Hematopoietic multipotent progenitor cell treated with erythropoietin and hydrocortisone succinate and interleukin-3 and kit ligand, for 4 days (in vitro differentiated cells): ENCODE results near the gene EHBP1.
A peak's percentile ranks its signal among the peaks of the same experiment; 100 is the strongest.
"Not testable (repeated sequence)": the region's sequence is repeated elsewhere in the genome, so short reads cannot be mapped to it uniquely, and the experiment has no call there.

Experiments
- DNase-seq: peaks from one replicate; pipeline ENCODE4 v3.0.0-alpha.2; 2015

Gene EHBP1

DNA sequence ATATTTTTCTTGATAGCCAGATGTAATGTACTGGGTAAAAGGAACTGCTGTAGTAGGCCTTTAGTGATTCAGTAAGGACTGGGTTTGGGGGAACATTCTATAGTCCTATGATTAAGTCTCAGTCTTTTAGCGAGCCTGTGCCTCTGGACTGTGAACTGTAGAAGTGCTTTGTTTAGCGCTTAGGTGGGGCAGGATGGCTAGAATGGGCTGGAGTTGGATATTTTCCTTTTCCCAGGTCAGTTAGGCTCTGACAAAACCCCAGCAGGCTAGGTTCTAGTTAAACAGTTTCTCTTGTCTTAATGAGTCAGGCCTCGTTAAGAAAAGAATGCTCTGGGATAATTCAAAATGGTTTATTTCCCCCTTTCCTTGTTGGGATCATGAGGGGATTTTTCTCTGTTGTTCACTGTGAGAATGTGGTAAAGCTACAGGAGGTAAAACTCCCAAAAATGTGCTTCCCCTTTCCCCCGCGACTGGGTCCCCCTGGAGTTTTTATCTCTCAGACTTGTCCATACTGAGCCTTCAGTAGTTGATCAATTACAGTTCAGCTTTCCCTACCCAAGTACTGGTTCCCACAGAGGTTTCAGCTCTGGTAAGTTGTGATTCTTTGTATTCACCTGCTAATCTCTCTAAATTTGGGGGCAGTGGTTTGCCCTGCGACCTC, 31.5 kb downstream of the EHBP1 start:
- no peak for DNase-seq

DNA sequence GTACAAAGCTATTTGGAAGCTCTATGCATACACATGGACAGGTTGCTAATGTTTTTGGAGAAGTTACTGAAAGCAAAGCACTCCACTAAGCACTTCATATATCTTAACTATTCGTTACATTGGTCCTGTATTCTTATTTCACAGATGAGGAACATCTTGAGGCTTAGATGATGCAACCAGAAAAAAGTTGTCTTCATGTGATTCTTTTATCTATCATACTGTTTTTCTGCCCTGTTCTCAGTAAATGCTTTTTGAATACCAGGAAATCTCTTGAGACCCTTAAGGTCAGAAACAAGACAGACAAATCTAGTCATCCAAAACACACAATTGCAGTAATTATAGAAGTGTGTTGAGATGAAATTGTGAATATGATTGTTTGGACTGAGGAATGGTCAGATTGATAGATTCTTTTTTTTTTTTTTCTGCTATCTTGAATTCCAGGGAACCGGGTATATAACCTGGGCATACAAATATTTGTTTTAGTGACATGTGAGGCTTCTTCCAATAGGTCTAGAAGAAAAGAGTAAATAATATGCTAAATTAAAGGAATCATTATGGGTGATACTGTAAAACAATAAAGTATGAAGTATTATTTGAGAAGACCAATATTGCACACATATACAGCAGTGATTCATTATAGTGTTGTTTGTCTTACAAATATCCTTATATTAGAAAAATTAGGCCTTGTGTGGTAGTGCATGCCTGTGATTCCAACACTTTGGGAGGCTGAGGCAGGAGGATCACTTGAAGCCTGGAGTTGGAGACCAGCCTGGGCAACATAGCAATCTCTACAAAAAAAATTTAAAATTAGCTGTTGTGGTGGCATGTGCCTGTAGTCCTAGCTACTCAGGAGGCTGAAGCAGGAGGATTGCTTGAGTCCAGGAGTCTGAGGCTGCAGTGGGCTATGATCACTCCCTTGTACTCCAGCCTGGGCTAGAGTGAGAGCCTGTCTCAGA, 33.7 kb downstream of the EHBP1 start:
- peak; percentile 35 for DNase-seq

DNA sequence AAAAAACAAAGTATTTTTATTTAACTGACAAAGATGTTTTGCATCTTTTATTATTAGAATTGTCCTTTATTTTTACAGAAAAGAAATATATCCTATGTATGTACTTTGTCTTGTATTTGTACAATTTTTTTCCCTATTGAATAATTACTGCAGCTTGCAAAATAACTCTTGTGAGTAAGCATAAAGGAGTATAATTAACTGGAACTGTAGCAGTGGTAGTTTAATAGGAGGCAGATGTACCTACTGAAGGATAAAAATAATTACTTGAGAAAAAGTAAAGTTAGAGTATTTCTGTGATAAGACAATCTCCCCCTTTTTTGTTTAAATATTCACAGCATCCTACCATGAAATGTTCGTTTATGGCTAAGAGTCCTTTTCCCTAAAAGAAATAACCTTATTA, 34.7 kb downstream of the EHBP1 start:
- no peak for DNase-seq

DNA sequence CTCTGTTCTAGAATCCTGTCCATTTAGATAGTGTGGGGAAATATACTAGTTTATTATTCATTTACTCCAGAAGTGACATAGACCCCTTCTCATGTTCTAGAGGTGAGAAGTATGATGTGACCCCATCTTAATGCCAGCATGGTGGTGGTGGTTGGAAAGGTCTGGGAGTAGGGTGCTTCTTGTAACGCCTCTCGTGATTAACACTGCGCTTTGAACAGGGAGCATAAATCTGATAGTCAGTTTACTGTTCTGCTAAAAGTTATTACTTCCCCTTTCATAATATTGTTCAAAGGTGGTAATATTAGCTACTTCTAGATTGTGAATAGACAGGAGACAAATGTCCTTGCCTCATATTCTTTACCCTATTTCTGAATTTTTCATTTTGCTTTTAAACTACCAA, 35.6 kb downstream of the EHBP1 start:
- DNase-seq, result peak; percentile 20

DNA sequence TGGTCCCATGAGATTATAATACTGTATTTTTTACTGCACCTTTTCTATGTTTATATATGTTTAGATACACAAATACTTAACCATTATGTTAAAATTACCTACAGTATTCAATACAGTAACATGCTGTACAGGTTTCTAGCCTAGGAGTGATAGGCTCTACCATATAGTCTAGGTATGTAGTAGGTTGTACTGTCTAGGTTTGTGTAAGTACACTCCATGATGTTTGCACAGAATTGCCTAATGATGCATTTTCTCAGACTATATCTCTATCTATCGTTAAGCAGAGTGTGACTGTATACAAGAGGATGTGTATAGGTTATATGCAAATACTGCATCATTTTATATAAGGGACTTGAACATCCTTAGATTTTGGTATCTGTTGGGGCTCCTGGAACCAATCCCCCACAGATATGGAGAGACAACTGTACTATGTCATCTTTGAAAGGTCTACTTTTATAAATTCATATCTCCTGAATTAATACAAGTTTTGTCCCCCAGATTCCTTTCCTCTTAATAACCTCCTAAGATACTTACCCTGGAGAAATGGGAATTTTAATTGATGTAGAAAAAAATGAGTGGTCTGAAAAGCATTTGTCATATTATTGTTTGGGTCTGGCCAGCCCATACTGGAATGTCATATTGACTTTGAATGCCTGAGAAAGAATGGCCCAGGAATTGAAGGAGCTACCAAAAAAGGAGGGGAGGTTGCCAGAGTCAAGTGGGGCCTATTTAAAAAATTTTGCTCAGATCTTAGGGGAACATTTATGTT, 36.6 kb downstream of the EHBP1 start:
- DNase-seq, result no peak

DNA sequence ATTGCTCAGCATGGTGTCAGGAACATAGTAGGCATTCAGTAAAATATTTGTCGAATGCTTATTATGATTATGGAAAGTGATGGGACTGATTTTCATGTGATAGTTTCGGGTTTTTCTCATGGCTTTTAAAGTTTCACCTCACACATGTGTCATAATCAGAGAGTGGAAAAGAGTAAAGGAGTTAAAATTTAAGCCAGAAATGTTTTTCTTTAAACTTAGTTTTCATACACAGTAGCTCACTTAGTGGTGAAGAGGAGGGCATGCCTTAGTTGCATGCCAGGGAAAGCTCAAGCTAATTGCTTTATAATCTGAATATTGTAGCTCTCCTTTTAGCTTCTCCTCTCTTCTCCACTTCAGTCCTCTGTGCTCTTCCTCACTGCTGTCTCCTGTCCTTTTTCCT, 38.0 kb downstream of the EHBP1 start:
- DNase-seq, result no peak

DNA sequence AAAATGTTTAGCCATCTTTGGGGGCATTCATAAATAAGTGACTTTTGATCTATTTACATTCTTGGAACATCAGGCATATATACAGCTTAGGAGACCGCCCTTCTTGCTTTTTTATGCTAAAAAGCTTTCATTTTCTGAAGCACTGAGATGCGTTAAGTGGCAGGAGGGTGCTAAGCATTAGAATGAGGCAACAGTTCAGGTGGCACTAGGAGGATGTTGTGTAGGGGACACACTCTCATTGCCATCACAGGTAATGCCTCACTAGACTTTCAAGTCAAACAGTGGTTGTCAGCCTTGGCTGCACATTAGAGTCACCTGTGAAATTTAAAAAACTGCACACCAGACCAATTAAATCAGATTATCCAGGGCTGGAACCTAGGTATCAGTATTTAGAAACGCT, 39.1 kb downstream of the EHBP1 start:
- no peak for DNase-seq

DNA sequence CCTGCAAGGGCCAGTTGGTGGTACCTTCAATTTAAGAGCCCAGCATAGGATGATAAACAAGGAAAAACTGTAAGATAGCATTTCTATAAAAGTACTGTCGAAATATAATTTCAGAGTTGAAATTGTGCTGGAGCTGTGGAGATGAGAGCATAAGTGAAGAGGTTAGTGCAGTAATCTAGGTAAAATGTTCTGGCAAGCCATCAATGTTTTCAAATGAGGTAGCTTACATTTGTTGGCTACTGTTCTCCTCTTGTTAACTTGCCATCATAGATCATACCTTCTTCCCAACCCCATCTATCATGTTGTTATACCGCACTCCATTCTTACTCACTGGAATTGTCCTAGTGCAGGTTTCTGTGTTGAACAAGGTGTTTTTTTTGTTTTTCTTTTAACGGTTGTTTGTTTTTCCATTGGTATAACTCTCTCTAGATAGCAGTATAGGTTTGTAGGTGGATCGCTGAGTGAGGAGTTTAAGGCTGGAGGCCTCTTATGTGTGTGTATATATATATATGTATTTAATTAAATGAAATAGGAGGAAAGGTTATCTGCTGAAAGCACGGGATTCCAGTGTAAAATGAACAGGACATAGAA, 40.5 kb downstream of the EHBP1 start:
- no peak for DNase-seq

DNA sequence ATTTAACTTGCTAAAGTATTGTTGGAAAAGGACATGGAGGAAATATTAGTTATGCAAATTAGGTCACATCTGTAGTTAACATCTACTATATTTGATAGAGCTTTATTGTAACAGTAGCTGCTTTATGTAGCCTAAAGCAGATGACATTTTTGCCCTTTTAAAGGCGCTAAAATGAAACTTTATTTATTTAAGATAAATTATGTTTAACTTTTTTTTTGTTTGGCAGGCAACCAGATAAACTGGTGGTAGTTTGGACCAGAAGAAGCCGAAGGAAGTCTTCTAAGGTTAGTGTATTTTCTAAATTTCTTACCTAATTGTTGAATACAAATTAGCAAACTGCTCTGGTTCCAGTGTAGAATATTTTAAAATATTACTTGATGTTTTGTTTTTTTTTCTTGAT, 41.7 kb downstream of the EHBP1 start:
- DNase-seq, result no peak

DNA sequence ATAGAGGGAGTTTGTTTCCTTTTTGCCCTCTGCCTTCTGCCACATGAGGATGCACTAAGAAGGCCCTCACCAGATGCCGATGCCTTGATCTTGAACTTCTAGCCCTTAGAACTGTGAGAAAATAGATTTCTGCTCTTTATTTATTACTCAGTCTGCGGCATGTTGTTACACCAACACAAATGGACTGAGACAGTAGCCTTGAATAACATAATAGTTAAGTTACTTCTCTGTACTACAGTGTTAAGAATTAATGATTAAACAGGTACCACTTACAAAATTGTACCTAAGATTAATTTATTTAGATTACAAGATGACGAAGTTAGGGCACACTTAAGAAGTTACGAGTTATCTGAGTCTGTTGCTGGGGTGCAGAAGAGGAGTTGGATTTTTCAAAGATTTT, 42.4 kb downstream of the EHBP1 start:
- DNase-seq, result no peak

DNA sequence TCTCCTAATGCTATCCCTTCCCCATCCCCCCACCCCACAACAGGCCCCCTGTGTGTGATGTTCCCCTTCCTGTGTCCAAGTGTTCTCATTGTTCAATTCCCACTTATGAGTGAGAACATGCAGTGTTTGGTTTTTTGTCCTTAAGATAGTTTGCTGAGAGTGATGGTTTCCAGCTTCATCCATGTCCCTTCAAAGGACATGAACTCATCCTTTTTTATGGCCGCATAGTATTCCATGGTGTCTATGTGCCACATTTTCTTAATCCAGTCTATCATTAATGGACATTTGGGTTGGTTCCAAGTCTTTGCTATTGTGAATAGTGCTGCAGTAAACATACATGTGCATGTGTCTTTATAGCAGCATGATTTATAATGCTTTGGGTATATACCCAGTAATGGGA, 43.6 kb downstream of the EHBP1 start:
- not testable (repeated sequence) for DNase-seq

DNA sequence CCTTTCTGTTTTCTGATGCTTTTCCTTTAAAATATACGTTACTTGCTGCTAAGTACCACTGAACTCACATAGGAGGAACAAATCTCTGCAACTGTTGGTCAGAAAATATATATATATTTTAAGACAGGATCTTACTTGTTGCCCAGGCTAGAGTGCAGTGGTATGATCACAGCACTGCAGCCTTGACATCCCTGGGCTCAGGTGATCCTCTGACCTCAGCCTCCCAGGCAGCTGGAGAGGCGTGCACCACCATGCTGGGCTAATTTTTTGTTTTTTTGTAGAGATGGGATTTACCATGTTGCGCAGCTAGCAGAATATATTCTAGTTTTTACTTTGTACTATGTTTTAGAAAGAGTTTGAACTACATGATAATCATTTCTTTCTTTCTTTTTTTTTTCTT, 51.5 kb downstream of the EHBP1 start:
- no peak for DNase-seq

DNA sequence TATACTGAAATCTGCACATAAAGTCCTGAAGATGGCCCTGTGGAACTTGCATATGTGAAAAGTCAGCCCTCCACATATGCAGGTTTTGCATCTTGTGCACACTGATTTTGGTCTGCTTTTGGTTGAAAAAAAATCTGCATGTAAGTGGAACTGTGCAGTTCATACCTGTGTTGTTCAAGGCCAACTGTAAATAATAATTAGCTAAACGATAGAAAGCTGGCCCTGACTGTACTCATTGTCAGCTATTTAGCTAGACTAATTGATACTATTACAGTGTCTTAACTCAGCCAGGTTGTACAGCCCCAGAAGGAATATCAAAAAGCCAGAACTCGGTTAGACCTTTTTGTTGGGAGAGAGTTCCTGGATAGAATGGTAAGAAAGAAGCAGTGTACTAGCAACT, 54.5 kb downstream of the EHBP1 start:
- DNase-seq, result no peak

DNA sequence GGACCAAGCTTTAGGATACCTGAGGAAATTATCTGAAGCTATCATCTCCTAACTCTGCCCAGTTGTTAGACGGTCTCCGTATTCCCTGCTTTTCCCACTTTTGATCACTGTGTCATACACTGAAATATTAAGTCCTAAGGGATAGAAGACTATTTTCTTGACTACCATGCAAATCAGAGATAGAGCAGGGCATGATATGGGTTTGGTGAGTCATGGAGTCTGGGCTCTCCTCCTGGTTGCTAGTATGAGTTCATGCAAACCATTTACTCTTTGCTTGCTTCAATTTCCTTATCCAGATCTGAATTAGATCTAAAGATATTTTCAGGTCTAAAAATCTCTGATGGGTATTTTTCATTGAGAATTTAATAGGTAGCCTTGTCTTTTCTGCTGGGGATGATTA, 55.0 kb downstream of the EHBP1 start:
- no peak for DNase-seq

DNA sequence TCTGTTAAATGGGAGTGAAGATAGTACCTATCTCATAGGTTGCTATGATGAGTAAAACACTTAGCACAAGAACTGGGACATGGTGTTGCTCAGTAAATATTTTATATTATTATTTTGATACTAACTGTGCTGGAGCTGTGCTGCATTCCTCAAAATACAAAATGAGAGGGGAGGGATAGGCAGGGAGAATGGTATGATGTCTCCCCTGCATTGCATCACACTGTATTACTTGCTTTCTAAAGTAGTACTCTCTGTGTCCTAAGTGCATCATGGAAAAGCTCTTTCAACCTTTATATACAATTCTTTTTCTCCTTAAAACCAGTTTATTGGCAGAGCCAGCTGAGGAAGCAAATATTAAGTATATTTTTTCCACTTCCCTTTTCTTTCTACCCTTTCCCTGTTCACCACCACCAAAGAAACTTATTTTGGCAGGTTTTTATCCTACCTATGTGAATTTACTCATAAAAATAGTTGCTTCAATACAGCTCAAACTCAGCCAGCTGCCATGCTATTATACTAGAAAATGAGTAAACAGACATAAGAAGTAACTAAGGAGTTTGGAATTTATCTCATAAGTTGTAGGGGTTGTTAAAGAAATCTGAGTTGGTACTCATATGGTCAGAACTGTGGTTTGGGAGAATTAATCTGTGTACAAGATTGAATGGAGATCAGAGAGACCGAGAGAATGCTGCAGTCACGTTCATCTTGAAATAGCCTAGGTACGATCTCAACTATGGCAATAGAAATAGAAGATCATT, 60.3 kb downstream of the EHBP1 start:
- DNase-seq, result no peak

DNA sequence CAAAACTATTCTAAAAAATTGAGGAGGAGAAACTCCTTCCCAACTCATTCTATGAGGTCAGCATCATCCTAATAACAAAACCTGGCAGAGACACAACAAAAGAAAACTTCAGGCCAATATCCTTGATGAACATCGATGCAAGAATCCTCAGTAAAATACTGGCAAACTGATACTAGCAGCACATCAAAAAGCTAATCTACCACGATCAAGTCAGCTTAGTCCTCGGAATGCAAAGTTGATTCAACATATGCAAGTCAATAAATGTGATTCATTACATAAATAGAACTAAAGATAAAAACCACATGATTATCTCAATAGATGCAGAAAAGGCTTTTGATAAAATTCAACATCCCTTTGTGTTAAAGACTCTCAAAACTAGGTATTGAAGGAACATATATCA, 63.1 kb downstream of the EHBP1 start:
- DNase-seq, result no peak

DNA sequence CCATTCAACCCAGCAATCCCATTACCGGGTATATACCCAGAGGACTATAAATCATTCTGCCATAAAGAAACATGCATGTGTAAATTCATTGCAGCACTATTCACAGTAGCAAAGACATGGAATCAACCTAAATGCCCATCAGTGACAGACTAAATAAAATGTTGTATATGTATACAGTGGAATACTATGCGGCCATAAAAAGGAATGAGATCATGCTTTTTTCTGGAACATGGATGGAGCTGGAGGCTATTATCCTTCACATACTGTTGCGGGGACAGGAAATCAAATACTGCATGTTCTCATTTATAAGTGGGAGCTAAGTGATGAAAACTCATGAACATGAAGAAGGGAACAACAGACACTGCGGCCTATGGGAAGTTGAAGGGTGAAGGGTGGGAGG, 65.1 kb downstream of the EHBP1 start:
- DNase-seq, result no peak

DNA sequence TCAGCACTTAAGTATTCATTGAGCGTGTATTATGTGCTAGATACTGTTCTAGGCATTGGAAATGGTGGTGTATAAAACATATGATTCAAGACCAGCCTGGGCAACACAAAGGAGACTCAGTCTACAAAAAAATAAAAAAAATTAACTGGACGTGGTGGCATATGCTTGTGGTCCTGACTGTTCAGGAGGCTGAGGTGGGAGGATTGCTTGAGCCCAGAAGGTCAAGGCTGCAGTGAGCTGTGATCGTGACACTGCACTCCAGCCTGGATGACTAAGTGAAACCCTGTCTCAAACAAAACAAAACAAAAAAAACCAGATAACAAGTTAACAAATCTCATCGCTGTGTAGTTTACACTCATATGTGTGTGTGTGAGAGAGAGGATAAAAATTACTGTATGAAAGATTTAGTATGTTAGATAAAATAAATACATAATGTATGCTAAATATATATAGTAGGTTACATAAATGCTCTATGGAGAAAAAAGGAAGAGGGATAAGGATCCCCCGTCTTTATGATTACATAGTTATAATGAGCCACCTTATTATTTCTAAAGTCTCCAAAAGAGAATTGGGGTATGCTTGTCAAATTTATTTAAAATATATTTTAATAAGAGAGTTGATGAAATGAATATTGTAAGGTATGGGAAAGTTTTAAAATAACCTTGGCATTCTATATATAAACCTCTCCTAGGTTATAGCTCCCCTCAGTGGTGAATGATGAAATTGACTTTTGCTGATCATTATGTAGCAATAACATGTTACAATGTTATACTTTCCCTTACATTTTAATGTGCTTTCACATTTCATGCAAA, 69.2 kb downstream of the EHBP1 start:
- peak; percentile 76 for DNase-seq

DNA sequence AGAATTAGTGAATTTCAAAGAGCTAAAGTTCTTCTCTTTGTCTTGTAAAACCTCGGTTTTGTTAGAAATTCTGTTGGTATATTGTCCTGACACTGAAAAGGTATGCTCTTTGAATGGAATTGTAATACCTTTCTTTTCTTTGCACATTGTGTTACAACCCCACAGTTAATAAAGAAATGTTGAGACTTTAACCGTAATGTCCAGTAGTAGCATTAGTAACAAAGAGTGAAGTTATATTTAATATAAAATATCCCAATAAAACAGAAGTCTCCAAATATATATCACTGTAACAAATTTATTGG, 69.8 kb downstream of the EHBP1 start:
- no peak for DNase-seq

DNA sequence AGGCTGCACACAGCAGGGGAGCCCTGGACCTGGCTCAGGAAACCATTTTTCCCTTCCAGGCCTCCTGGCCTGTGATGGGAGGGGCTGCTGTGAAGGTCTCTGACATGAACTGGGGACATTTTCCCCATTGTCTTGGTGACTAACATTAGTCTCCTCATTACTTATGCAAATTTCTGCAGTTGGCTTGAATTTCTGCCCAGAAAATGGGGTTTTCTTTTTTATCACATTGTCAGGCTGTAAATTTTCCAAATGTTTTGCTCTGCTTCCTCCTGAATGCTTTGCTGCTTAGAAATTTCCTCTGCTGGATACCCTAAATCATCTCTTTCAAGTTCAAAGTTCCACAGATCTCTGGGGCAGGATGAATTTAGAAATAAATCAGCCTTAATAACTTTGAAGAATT, 78.2 kb downstream of the EHBP1 start:
- no peak for DNase-seq

DNA sequence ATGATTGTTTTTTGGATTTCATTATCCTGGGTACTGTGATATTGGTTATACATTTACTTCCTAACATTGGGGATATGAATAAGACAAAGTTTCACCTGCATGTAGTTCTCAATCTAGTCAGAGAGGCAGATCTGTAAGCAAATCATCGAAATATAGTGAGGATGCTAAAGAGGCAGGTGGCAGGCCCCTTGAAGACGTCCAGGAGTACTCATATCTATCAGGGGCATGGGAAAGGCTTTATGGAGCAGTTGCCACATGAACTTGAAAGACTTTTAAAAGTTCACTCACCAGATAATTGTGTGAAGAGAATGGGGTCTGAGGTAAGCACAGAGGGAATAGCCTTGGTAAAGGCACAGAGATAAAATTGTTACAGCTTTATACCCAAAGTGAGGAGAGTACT, 78.8 kb downstream of the EHBP1 start:
- no peak for DNase-seq

DNA sequence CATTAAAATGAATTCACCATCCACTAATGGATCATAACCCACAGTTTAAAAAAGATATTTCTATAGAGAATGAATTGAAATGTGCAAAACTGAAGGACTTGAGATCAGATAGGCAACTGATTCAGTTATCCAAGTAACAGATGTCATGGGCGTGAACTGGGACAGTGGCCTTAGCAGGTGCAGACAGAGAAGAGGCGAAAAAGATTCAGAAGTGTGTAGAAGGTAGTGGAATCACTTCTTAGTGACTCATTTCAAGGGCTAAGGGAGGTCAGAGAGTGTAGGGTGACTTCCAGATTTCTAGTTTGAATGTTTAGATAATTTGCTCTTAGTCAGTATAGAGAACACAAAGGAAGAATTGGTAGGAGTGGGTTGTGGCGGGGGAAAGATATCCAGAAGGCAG, 79.7 kb downstream of the EHBP1 start:
- DNase-seq, result peak; percentile 11
